ENCODE data around the gene SLC46A2.

Gene SLC46A2

GRCh38 chr9:112884721-112885120 is 6.0 kb downstream of the SLC46A2 start:
- Histone ChIP-seq H3K9me3 (no peaks in the 10 kb centered on the region), H3K36me3 (no peaks in the 10 kb centered on the region), H3K4me3 (ENCODE audit: low read depth, low read length) (no peak overlapping the region), H3K27me3 (no peaks in the 10 kb centered on the region), H3K4me1 (no peaks in the 10 kb centered on the region)
- no peak for DNase-seq
- no peak for TF ChIP-seq CTCF (IDR thresholded peaks at IDR 0.05; ENCODE audit: low read depth, low read length)

GRCh38 chr9:112884101-112884500 is 6.6 kb downstream of the SLC46A2 start:
- DNase-seq: no peak
- Histone ChIP-seq H3K4me3 (ENCODE audit: low read depth, low read length) (no peak overlapping the region), H3K9me3 (no peaks in the 10 kb centered on the region), H3K36me3 (no peaks in the 10 kb centered on the region), H3K27me3 (no peaks in the 10 kb centered on the region), H3K4me1 (no peaks in the 10 kb centered on the region)
- no peak for TF ChIP-seq CTCF (IDR thresholded peaks at IDR 0.05; ENCODE audit: low read depth, low read length)

GRCh38 chr9:112881331-112881730 is 9.3 kb downstream of the SLC46A2 start:
- TF ChIP-seq CTCF (IDR thresholded peaks at IDR 0.05; ENCODE audit: low read depth, low read length): no peak
- no peak for DNase-seq
- H3K4me1 ChIP-seq: no peaks in the 10 kb centered on the region
- no peaks in the 10 kb centered on the region for H3K9me3 ChIP-seq
- H3K4me3 ChIP-seq (ENCODE audit: low read depth, low read length): no peak overlapping the region
- no peaks in the 10 kb centered on the region for H3K36me3 ChIP-seq
- no peaks in the 10 kb centered on the region for H3K27me3 ChIP-seq

GRCh38 chr9:112880650-112881049 is 10.0 kb downstream of the SLC46A2 start:
- H3K4me3 ChIP-seq (ENCODE audit: low read depth, low read length): no peak overlapping the region
- H3K9me3 ChIP-seq: no peaks in the 10 kb centered on the region
- no peaks in the 10 kb centered on the region for H3K27me3 ChIP-seq
- no peaks in the 10 kb centered on the region for H3K36me3 ChIP-seq
- no peak for DNase-seq
- no peaks in the 10 kb centered on the region for H3K4me1 ChIP-seq
- TF ChIP-seq CTCF (IDR thresholded peaks at IDR 0.05; ENCODE audit: low read depth, low read length): no peak

GRCh38 chr9:112878752-112879151 is 11.9 kb downstream of the SLC46A2 start:
- H3K9me3 ChIP-seq: no peaks in the 10 kb centered on the region
- H3K4me1 ChIP-seq: no peaks in the 10 kb centered on the region
- H3K36me3 ChIP-seq: no peaks in the 10 kb centered on the region
- DNase-seq: no peak
- H3K4me3 ChIP-seq (ENCODE audit: low read depth, low read length): no peak overlapping the region
- no peaks in the 10 kb centered on the region for H3K27me3 ChIP-seq
- no peak for TF ChIP-seq CTCF (IDR thresholded peaks at IDR 0.05; ENCODE audit: low read depth, low read length)

GRCh38 chr9:112873773-112874405 is 16.8 kb downstream of the SLC46A2 start:
- H3K36me3 ChIP-seq: no peaks in the 10 kb centered on the region
- no peaks in the 10 kb centered on the region for H3K4me1 ChIP-seq
- no peaks in the 10 kb centered on the region for H3K27me3 ChIP-seq
- H3K4me3 ChIP-seq (ENCODE audit: low read depth, low read length): no peak overlapping the region
- H3K9me3 ChIP-seq: no peaks in the 10 kb centered on the region
- DNase-seq: no peak
- no peak for TF ChIP-seq CTCF (IDR thresholded peaks at IDR 0.05; ENCODE audit: low read depth, low read length)
